Measurements from ENCODE around the gene MAEA.
A peak's percentile ranks its signal among the peaks of the same experiment; 100 is the strongest.

Gene MAEA

GRCh38 chr4:1354983-1355275, 65.2 kb downstream of the MAEA start:
- no peak for DNase-seq (ENCODE audit: low read depth, low spot score)
- CTCF ChIA-PET: interaction anchor here (0.6 to 7.8 kb wide), 13 partner anchors 7 to 1102 kb away, joined by 3 to 106 read pairs (median 11); partner anchors contain the start of gene UVSSA
- POLR2A ChIA-PET: no interaction called here
- H3K4me3 ChIP-seq (ENCODE audit: low read depth, low read length): no peak overlapping the region
- TF ChIP-seq CTCF (IDR thresholded peaks at IDR 0.05; ENCODE audit: insufficient read depth, low read length, missing control alignments): no peak

- no peak for DNase-seq (ENCODE audit: low read depth, low spot score)
- no peak for TF ChIP-seq CTCF (IDR thresholded peaks at IDR 0.05; ENCODE audit: insufficient read depth, low read length, missing control alignments)
- H3K4me3 ChIP-seq (ENCODE audit: low read depth, low read length): no peak overlapping the region
- ChIA-PET CTCF (interaction anchor here (0.6 to 7.8 kb wide), 19 partner anchors 8 to 1101 kb away, joined by 3 to 106 read pairs (median 5); partner anchors contain the start of gene UVSSA), POLR2A (no interaction called here)
Measured at GRCh38 chr4:1355378-1355777, 65.7 kb downstream of the MAEA start.

GRCh38 chr4:1356181-1356998, 66.7 kb downstream of the MAEA start:
- H3K4me3 ChIP-seq (ENCODE audit: low read depth, low read length): no peak overlapping the region
- DNase-seq (ENCODE audit: low read depth, low spot score): no peak
- POLR2A ChIA-PET: interaction anchor here (0.6 kb wide), 1 partner anchor 240 kb away, joined by 3 read pairs; no protein-coding TSS in a partner anchor
- CTCF ChIA-PET: interaction anchor here (0.6 to 7.8 kb wide), 32 partner anchors 9 to 370 kb away, joined by 3 to 106 read pairs (median 3); partner anchors contain the start of gene UVSSA
- peak; percentile 87 for TF ChIP-seq CTCF (IDR thresholded peaks at IDR 0.05; ENCODE audit: insufficient read depth, low read length, missing control alignments)

GRCh38 chr4:1357356-1358248, 67.9 kb downstream of the MAEA start:
- no peak for TF ChIP-seq CTCF (IDR thresholded peaks at IDR 0.05; ENCODE audit: insufficient read depth, low read length, missing control alignments)
- no peak overlapping the region for H3K4me3 ChIP-seq (ENCODE audit: low read depth, low read length)
- CTCF ChIA-PET: interaction anchor here (1.0 to 7.8 kb wide), 6 partner anchors 10 to 369 kb away, joined by 3 to 106 read pairs (median 40); partner anchors contain the start of gene UVSSA
- no peak for DNase-seq (ENCODE audit: low read depth, low spot score)
- POLR2A ChIA-PET: no interaction called here

- CTCF ChIA-PET: interaction anchor here (0.9 to 7.8 kb wide), 5 partner anchors 11 to 335 kb away, joined by 4 to 106 read pairs (median 31); partner anchors contain the start of gene UVSSA
- POLR2A ChIA-PET: no interaction called here
- H3K4me3 ChIP-seq (ENCODE audit: low read depth, low read length): no peak overlapping the region
- DNase-seq (ENCODE audit: low read depth, low spot score): no peak
- no peak for TF ChIP-seq CTCF (IDR thresholded peaks at IDR 0.05; ENCODE audit: insufficient read depth, low read length, missing control alignments)
Measured at GRCh38 chr4:1358421-1359143, 68.9 kb downstream of the MAEA start.

Data from AG04449 (cell line).